ENCODE measurements around the gene SORBS1.

Gene SORBS1

GRCh38 chr10:95266674-95267095, 294.5 kb downstream of the SORBS1 start (continued):
- TF ChIP-seq ZNF776 (tag by site-specific recombination; IDR thresholded peaks at IDR 0.05; ENCODE audit: borderline replicate concordance) (no peak), ZNF639 (tag by site-specific recombination; IDR thresholded peaks at IDR 0.05) (peak; percentile 60; the same call in 1 of the 2 replicates), YY1 (tag by site-specific recombination; IDR thresholded peaks at IDR 0.05) (no peak), SCRT1 (tag by site-specific recombination; IDR thresholded peaks at IDR 0.05; ENCODE audit: borderline replicate concordance) (no peak), ZNF843 (tag by site-specific recombination; IDR thresholded peaks at IDR 0.05) (peak; percentile 79; the same call in 1 of the 2 replicates), ZNF558 (tag by site-specific recombination; IDR thresholded peaks at IDR 0.05) (no peak), RBAK (tag by site-specific recombination; IDR thresholded peaks at IDR 0.05) (no peak), TRIM28 (IDR thresholded peaks at IDR 0.05; ENCODE audit: borderline replicate concordance, low read length) (peak; percentile 20; the same call in 1 of the 2 replicates), SCRT2 (tag by site-specific recombination; IDR thresholded peaks at IDR 0.05) (no peak), ZXDB (tag by site-specific recombination; IDR thresholded peaks at IDR 0.05) (peak; percentile 64; the same call in 1 of the 2 replicates), ZNF623 (tag by site-specific recombination; IDR thresholded peaks at IDR 0.05) (no peak; the same call in 1 of the 2 replicates), ZNF48 (tag by site-specific recombination; IDR thresholded peaks at IDR 0.05) (no peak), ZNF157 (tag by site-specific recombination; IDR thresholded peaks at IDR 0.05) (no peak), PRDM10 (tag by site-specific recombination; IDR thresholded peaks at IDR 0.05) (0 out of 2 replicates have a peak, but pooled peaks have one; percentile 8), ZNF521 (tag by site-specific recombination; IDR thresholded peaks at IDR 0.05) (no peak), REPIN1 (tag by site-specific recombination; IDR thresholded peaks at IDR 0.05; ENCODE audit: low read depth) (no peak), ZNF121 (tag by site-specific recombination; IDR thresholded peaks at IDR 0.05) (no peak), SP7 (tag by site-specific recombination; IDR thresholded peaks at IDR 0.05) (peak; percentile 78), SP3 (tag by site-specific recombination; IDR thresholded peaks at IDR 0.05) (no peak), ZNF341 (tag by site-specific recombination; IDR thresholded peaks at IDR 0.05; ENCODE audit: low read depth) (no peak), ZNF488 (tag by site-specific recombination; IDR thresholded peaks at IDR 0.05) (no peak), ZNF391 (tag by site-specific recombination; IDR thresholded peaks at IDR 0.05; ENCODE audit: borderline replicate concordance, low read depth) (no peak), PRDM4 (tag by site-specific recombination; IDR thresholded peaks at IDR 0.05) (peak; percentile 26; the same call in 1 of the 2 replicates), ZBTB49 (tag by site-specific recombination; IDR thresholded peaks at IDR 0.05; ENCODE audit: low read depth) (no peak), ZNF280C (tag by site-specific recombination; IDR thresholded peaks at IDR 0.05) (no peak), ZNF664 (tag by site-specific recombination; IDR thresholded peaks at IDR 0.05) (no peak; the same call in 1 of the 2 replicates), ZNF140 (tag by site-specific recombination; IDR thresholded peaks at IDR 0.05) (no peak), GLI4 (tag by site-specific recombination; IDR thresholded peaks at IDR 0.05) (no peak), PRDM1 (tag by site-specific recombination; IDR thresholded peaks at IDR 0.05) (peak; percentile 50; the same call in 1 of the 2 replicates)

Data from HEK293 (cell line).